WTC11 (cell line): ENCODE measurements around the gene RELB. TPM values are rescaled to one million over a fixed set of nuclear protein-coding genes. Genes with fewer than 3 reads are reported as not detected.
A peak's percentile ranks its signal among the peaks of the same experiment; 100 is the strongest.

ENCODE experiments used
- ATAC-seq: fragments of 200-7000 bp; cut with Tn5 transposase; 2 replicates; pipeline ENCODE4 v1.10.0; 2021; ENCODE audit warnings: mild to moderate bottlenecking, moderate library complexity
- CTCF ChIA-PET: fragments of 300-600 bp; sonication (Branson Sonifier 250); formaldehyde crosslinking; loops from one replicate; lab custom pipeline; 2021; ENCODE audit warnings: antibody characterized with exemption; lab: Charles Lee
- POLR2A ChIA-PET: fragments of 350-600 bp; sonication (Branson Sonifier 250); formaldehyde crosslinking; loops from one replicate; lab custom pipeline; 2021; ENCODE audit warnings: antibody characterized with exemption; lab: Charles Lee
- DNase-seq: peaks from one replicate; pipeline ENCODE4 v3.0.0; 2021; ENCODE audit warnings: low spot score
- H3K27ac Mint-ChIP-seq: 2 replicates; pipeline ENCODE4 v1.8.0; 2021; ENCODE audit warnings: mixed read lengths
- H3K27me3 Mint-ChIP-seq: 2 replicates; pipeline ENCODE4 v1.8.0; 2021; ENCODE audit warnings: low read depth, mild to moderate bottlenecking, moderate library complexity, mixed read lengths
- H3K36me3 Mint-ChIP-seq: 2 replicates; pipeline ENCODE4 v1.8.0; 2021; ENCODE audit warnings: mixed read lengths
- H3K4me1 Mint-ChIP-seq: 2 replicates; pipeline ENCODE4 v1.8.0; 2022; ENCODE audit warnings: mixed read lengths
- H3K4me3 Mint-ChIP-seq: 2 replicates; pipeline ENCODE4 v1.8.0; 2021; ENCODE audit warnings: mild to moderate bottlenecking, moderate library complexity, mixed read lengths
- H3K9me3 Mint-ChIP-seq: 2 replicates; pipeline ENCODE4 v1.8.0; 2021; ENCODE audit warnings: mixed read lengths
- CREM ChIP-seq: sonication (generic); formaldehyde crosslinking; IDR thresholded peaks from 2 replicates; pipeline ENCODE4 v1.8.1; 2022; ENCODE audit warnings: mild to moderate bottlenecking, missing genetic modification reagents, moderate library complexity
- CTCF ChIP-seq: fragments of 200-600 bp; IDR thresholded peaks from 2 replicates; pipeline ENCODE4 v1.8.0; 2022; ENCODE audit warnings: antibody characterized with exemption
- FOXJ3 ChIP-seq: sonication (generic); formaldehyde crosslinking; IDR thresholded peaks from 2 replicates; pipeline ENCODE4 v1.9.0; 2021; ENCODE audit warnings: missing genetic modification reagents, mild to moderate bottlenecking, borderline replicate concordance
- GRHL2 ChIP-seq: fragments of 250-450 bp; sonication (Bioruptor Pico); IDR thresholded peaks from 2 replicates; pipeline ENCODE4 v1.8.0; 2022; ENCODE audit warnings: mild to moderate bottlenecking, moderate library complexity; ENCODE audit not compliant: insufficient replicate concordance, severe bottlenecking
- MYBL2 ChIP-seq: sonication (generic); formaldehyde crosslinking; IDR thresholded peaks from 2 replicates; pipeline ENCODE4 v1.8.1; 2023; ENCODE audit warnings: mild to moderate bottlenecking, moderate library complexity, missing genetic modification reagents
- PREB ChIP-seq: sonication (generic); formaldehyde crosslinking; IDR thresholded peaks from 2 replicates; pipeline ENCODE4 v1.8.1; 2022; ENCODE audit warnings: mild to moderate bottlenecking, missing genetic modification reagents, moderate library complexity, borderline replicate concordance
- PRRX2 ChIP-seq: fragments of 250-450 bp; sonication (Bioruptor Pico); IDR thresholded peaks from 2 replicates; pipeline ENCODE4 v1.8.0; 2021; ENCODE audit warnings: mild to moderate bottlenecking
- SMAD4 ChIP-seq: sonication (generic); formaldehyde crosslinking; IDR thresholded peaks from 2 replicates; pipeline ENCODE4 v1.8.0; 2022; ENCODE audit warnings: mild to moderate bottlenecking, missing genetic modification reagents
- SP1 ChIP-seq: sonication (generic); formaldehyde crosslinking; conservative IDR thresholded peaks from 2 replicates; pipeline ENCODE4 v1.8.1; 2022; ENCODE audit warnings: missing genetic modification reagents
- TCF7 ChIP-seq: sonication (generic); formaldehyde crosslinking; IDR thresholded peaks from 2 replicates; pipeline ENCODE4 v1.8.0; 2022; ENCODE audit warnings: mild to moderate bottlenecking, low read depth, missing genetic modification reagents, moderate library complexity
- TEAD4 ChIP-seq: sonication (generic); formaldehyde crosslinking; IDR thresholded peaks from 2 replicates; pipeline ENCODE4 v1.8.0; 2022; ENCODE audit warnings: mild to moderate bottlenecking, missing genetic modification reagents
- TP53 ChIP-seq: sonication (generic); formaldehyde crosslinking; IDR thresholded peaks from 2 replicates; pipeline ENCODE4 v1.8.1; 2023; ENCODE audit warnings: mild to moderate bottlenecking, missing genetic modification reagents
- ZNF138 ChIP-seq: sonication (generic); formaldehyde crosslinking; conservative IDR thresholded peaks from 2 replicates; pipeline ENCODE4 v1.8.1; 2022; ENCODE audit warnings: mild to moderate bottlenecking, moderate library complexity, missing genetic modification reagents
- ZNF263 ChIP-seq: sonication (generic); formaldehyde crosslinking; IDR thresholded peaks from 2 replicates; pipeline ENCODE4 v1.8.1; 2022; ENCODE audit warnings: low read depth, mild to moderate bottlenecking, moderate library complexity, missing genetic modification reagents
- ZNF671 ChIP-seq: fragments of 250-450 bp; sonication (Bioruptor Pico); IDR thresholded peaks from 2 replicates; pipeline ENCODE4 v1.8.0; 2021; ENCODE audit warnings: mild to moderate bottlenecking
- ZSCAN18 ChIP-seq: fragments of 250-450 bp; sonication (Bioruptor Pico); IDR thresholded peaks from 2 replicates; pipeline ENCODE4 v2.1.2; 2022; ENCODE audit warnings: mild to moderate bottlenecking, moderate library complexity
- total RNA-seq: library from RNA; stranded (reverse); gene quantifications from 3 replicates; pipeline ENCODE4 v1.2.3, GENCODE V29; 2021
- TF ChIP-seq, protein P1 (sequence below): sonication (generic); formaldehyde crosslinking; IDR thresholded peaks from 2 replicates; pipeline ENCODE4 v1.8.0; 2023; ENCODE audit warnings: mild to moderate bottlenecking, missing genetic modification reagents

Gene RELB
- total RNA-seq, 1 experiment from 2014 or later: 8.9 TPM

- Mint-ChIP-seq H3K9me3 (no peaks in the 10 kb centered on the region), H3K27ac (no peak overlapping the region), H3K27me3 (no peaks in the 10 kb centered on the region), H3K36me3 (peaks cover 10% of the 10 kb centered on the region), H3K4me1 (no peaks in the 10 kb centered on the region), H3K4me3 (no peak overlapping the region)
- ChIA-PET CTCF (interaction anchor here (0.6 to 2.0 kb wide), 38 partner anchors 9 to 287 kb away, joined by 3 to 25 read pairs (median 4); partner anchors contain the start of genes CLPTM1 and RELB), POLR2A (interaction anchor here (0.6 to 0.9 kb wide), 2 partner anchors 12 to 337 kb away, joined by 3 to 4 read pairs; partner anchors contain the start of gene RELB)
- DNase-seq: peak; percentile 86
- TF ChIP-seq FOXJ3 (no peak), CTCF (peak; percentile 73)
- TF ChIP-seq, protein P1, sequence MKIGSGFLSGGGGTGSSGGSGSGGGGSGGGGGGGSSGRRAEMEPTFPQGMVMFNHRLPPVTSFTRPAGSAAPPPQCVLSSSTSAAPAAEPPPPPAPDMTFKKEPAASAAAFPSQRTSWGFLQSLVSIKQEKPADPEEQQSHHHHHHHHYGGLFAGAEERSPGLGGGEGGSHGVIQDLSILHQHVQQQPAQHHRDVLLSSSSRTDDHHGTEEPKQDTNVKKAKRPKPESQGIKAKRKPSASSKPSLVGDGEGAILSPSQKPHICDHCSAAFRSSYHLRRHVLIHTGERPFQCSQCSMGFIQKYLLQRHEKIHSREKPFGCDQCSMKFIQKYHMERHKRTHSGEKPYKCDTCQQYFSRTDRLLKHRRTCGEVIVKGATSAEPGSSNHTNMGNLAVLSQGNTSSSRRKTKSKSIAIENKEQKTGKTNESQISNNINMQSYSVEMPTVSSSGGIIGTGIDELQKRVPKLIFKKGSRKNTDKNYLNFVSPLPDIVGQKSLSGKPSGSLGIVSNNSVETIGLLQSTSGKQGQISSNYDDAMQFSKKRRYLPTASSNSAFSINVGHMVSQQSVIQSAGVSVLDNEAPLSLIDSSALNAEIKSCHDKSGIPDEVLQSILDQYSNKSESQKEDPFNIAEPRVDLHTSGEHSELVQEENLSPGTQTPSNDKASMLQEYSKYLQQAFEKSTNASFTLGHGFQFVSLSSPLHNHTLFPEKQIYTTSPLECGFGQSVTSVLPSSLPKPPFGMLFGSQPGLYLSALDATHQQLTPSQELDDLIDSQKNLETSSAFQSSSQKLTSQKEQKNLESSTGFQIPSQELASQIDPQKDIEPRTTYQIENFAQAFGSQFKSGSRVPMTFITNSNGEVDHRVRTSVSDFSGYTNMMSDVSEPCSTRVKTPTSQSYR (CRISPR knock-in tag): no peak
- peak; percentile 91 for ATAC-seq
Measured at GRCh38 chr19:44988896-44989556, 12.2 kb upstream of the RELB start.

- CTCF ChIA-PET: no interaction called here
- Mint-ChIP-seq H3K27me3 (no peaks in the 10 kb centered on the region), H3K36me3 (peaks cover 7% of the 10 kb centered on the region; the same call in 1 of the 2 replicates), H3K4me1 (no peaks in the 10 kb centered on the region)
- TF ChIP-seq SMAD4: no peak
- no peak for TF ChIP-seq ZNF138 (CRISPR knock-in tag)
- TF ChIP-seq TEAD4: no peak
- no peak for TF ChIP-seq TP53
- no peak for TF ChIP-seq GRHL2 (CRISPR knock-in tag)
- TF ChIP-seq ZSCAN18 (CRISPR knock-in tag): no peak
- no peak for TF ChIP-seq TCF7 (CRISPR knock-in tag)
- no peak for TF ChIP-seq PREB (CRISPR knock-in tag)
- TF ChIP-seq, all 79 proteins: peak for 0
- Mint-ChIP-seq H3K4me3 (no peak overlapping the region), H3K9me3 (no peaks in the 10 kb centered on the region), H3K27ac (no peak overlapping the region)
- POLR2A ChIA-PET: interaction anchor here (0.6 kb wide), 1 partner anchor 52 kb away, joined by 4 read pairs; no protein-coding TSS in a partner anchor
- ATAC-seq (no peak), DNase-seq (no peak)
Measured at GRCh38 chr19:44990459-44990858, 10.8 kb upstream of the RELB start.

- H3K4me3 Mint-ChIP-seq: no peak overlapping the region
- TF ChIP-seq ZNF671 (CRISPR knock-in tag): no peak
- TF ChIP-seq, protein P1 (CRISPR knock-in tag): no peak
- no peak for TF ChIP-seq ZNF263 (CRISPR knock-in tag)
- TF ChIP-seq ZNF138 (CRISPR knock-in tag): no peak
- no peak for TF ChIP-seq PRRX2 (CRISPR knock-in tag)
- TF ChIP-seq SP1 (CRISPR knock-in tag): no peak
- TF ChIP-seq CREM (CRISPR knock-in tag): no peak
- no peak for TF ChIP-seq MYBL2
- DNase-seq: no peak
- no peaks in the 10 kb centered on the region for H3K4me1 Mint-ChIP-seq
- POLR2A ChIA-PET: no interaction called here
- no peaks in the 10 kb centered on the region for H3K9me3 Mint-ChIP-seq
- no peaks in the 10 kb centered on the region for H3K27me3 Mint-ChIP-seq
- CTCF ChIA-PET: no interaction called here
- peaks cover 7% of the 10 kb centered on the region; the same call in 1 of the 2 replicates for H3K36me3 Mint-ChIP-seq
- no peak overlapping the region for H3K27ac Mint-ChIP-seq
- ATAC-seq: no peak
Measured at GRCh38 chr19:44990966-44991365, 10.3 kb upstream of the RELB start.
